Stimulated activated naive CD8-positive, alpha-beta T cell treated with anti-CD3 and anti-CD28 coated beads, Interleukin-15, amount 100 ng/mL, for 72 hours (primary cell): ENCODE data around the gene ITGB2.
"Not testable (repeated sequence)": the region's sequence is repeated elsewhere in the genome, so short reads cannot be mapped to it uniquely, and the experiment has no call there.

ENCODE experiments used
- ATAC-seq: fragments of 150-1000 bp; cut with Tn5 transposase; 2 replicates; pipeline ENCODE4 v1.10.0; 2021; ENCODE audit warnings: mild to moderate bottlenecking, moderate library complexity
- DNase-seq, 2 donors: peaks; one replicate each; pipeline ENCODE4 v3.0.0; 2021 to 2022
- H3K27ac Mint-ChIP-seq, 2 donors: one replicate each; pipeline ENCODE4 v1.8.0; 2022; ENCODE audit warnings: mild to moderate bottlenecking in 2 of 2, mixed read lengths in 2 of 2, moderate library complexity in 2 of 2
- H3K27me3 Mint-ChIP-seq: one replicate; pipeline ENCODE4 v1.8.0; 2022; ENCODE audit warnings: mixed read lengths
- H3K4me1 Mint-ChIP-seq: one replicate; pipeline ENCODE4 v1.8.0; 2022; ENCODE audit warnings: mild to moderate bottlenecking, mixed read lengths
- H3K4me3 Mint-ChIP-seq, 2 donors: one replicate each; pipeline ENCODE4 v1.8.0; 2022; ENCODE audit warnings: mild to moderate bottlenecking in 2 of 2, mixed read lengths in 2 of 2, moderate library complexity in 1 of 2
- H3K9me3 Mint-ChIP-seq, 2 donors: one replicate each; pipeline ENCODE4 v1.8.0; 2022; ENCODE audit warnings: mixed read lengths in 2 of 2

ITGB2 gene

DNA sequence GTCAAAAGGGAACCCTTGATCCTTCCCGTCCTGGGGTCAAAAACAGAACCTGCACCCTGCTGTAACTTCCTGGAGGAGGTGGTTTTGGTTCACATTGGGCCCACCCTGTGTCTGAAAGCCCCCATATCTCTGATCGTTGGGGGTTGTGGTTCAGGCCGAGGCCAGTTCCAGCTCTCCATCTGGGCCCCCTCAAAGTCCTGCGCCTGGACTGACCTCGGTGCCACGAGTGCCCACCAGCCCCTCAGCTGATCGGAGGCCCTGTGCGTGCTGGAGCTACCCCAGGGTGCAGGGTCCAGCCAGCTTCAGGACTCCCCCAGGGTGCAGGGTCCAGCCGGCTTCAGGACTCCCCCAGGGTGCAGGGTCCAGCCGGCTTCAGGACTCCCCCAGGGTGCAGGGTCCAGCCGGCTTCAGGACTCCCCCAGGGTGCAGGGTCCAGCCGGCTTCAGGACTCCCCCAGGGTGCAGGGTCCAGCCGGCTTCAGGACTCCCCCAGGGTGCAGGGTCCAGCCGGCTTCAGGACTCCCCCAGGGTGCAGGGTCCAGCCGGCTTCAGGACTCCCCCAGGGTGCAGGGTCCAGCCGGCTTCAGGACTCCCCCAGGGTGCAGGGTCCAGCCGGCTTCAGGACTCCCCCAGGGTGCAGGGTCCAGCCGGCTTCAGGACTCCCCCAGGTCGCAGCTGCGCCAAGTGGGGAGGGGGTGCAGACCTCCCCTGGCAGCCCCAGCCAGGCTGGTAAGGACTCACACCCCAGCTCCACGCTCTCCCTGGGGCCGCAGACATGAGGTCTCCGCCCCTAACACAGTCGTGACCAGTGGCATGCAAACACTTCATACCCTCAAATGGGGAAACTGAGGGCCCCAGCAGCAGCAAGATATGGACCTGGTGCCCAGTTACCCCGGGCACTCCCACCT lies 7.9 kb downstream of the ITGB2 start:
- H3K27me3 Mint-ChIP-seq, DNase-seq, ATAC-seq, H3K9me3 Mint-ChIP-seq: not testable (repeated sequence)
- Mint-ChIP-seq H3K4me1 (peaks cover 100% of the 10 kb centered on the region), H3K4me3 (peak overlapping the region; percentile 82 to 90), H3K27ac (peak overlapping the region; percentile 98)

DNA sequence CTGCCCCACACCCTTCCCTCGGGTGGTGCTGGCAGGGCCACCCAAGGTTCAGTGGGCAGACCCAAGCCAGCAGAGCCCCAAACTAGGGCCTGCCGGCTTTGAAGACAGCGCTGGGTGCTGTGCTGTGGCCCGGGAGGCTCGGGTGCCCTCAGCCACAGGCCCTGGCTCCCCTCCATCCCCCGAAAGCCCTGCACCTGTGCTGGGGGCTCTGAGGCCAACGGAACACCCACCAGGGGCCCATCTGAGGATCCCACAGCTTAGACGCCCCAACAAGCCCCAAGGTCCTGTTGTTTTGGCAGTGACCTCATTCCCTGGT lies 8.6 kb downstream of the ITGB2 start:
- DNase-seq (no peak), ATAC-seq (no peak)
- no peaks in the 10 kb centered on the region for H3K9me3 Mint-ChIP-seq
- peaks cover 98% of the 10 kb centered on the region for H3K4me1 Mint-ChIP-seq
- H3K4me3 Mint-ChIP-seq, result peak overlapping the region; percentile 82 to 90
- no peaks in the 10 kb centered on the region for H3K27me3 Mint-ChIP-seq
- H3K27ac Mint-ChIP-seq, result peak overlapping the region; percentile 98

DNA sequence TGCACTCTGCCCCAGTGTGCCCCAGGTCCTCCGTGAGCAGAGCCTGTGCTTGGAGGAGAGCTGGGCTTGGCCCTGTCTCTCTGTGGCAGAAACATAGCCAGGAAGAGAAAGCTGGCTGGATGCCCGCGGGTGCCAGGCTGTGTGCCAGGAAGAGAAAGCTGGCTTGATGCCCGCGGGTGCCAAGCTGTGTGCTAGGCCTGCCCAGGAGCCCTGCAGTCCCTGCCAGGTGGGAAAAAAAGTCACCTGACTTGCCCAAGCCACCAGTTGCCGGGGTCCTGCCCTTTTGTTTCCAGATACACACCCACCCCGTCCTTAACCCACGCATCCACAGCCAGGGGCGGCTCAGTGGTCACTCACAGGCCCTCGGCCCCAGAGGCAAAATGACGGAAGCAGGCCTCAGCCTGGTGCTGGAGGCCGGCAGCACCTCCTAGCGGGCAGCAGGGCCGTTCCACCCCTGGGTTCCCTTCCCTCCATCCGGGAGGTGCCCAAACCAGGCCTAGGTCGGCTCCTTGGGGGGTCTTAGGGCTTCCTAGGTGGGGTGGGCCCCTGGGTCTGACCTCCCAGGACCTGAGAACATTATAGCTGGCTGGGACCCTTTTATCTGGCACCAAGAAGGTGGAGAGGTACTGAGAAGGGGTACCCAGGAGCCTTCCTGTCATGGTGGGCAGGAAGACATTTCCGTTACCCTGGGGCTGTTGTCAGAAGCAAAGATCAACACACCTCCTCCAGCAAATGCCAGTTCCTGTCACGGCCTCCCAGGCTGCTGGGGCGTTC lies 9.1 kb downstream of the ITGB2 start:
- Mint-ChIP-seq H3K27me3 (no peaks in the 10 kb centered on the region), H3K4me3 (peak overlapping the region; percentile 82 to 90), H3K27ac (peak overlapping the region; percentile 98), H3K9me3 (no peaks in the 10 kb centered on the region), H3K4me1 (peaks cover 94% of the 10 kb centered on the region)
- peak; percentile 73 for ATAC-seq
- peak; percentile 72 to 79 for DNase-seq

- H3K9me3 Mint-ChIP-seq, result no peaks in the 10 kb centered on the region
- peaks cover 94% of the 10 kb centered on the region for H3K4me1 Mint-ChIP-seq
- H3K4me3 Mint-ChIP-seq, result peak overlapping the region; percentile 82 to 90
- ATAC-seq, result no peak
- H3K27ac Mint-ChIP-seq, result peak overlapping the region; percentile 98
- DNase-seq, result no peak
- H3K27me3 Mint-ChIP-seq, result no peaks in the 10 kb centered on the region
Measured at GRCh38 chr21:44911068-44911383, 9.7 kb downstream of the ITGB2 start.

DNA sequence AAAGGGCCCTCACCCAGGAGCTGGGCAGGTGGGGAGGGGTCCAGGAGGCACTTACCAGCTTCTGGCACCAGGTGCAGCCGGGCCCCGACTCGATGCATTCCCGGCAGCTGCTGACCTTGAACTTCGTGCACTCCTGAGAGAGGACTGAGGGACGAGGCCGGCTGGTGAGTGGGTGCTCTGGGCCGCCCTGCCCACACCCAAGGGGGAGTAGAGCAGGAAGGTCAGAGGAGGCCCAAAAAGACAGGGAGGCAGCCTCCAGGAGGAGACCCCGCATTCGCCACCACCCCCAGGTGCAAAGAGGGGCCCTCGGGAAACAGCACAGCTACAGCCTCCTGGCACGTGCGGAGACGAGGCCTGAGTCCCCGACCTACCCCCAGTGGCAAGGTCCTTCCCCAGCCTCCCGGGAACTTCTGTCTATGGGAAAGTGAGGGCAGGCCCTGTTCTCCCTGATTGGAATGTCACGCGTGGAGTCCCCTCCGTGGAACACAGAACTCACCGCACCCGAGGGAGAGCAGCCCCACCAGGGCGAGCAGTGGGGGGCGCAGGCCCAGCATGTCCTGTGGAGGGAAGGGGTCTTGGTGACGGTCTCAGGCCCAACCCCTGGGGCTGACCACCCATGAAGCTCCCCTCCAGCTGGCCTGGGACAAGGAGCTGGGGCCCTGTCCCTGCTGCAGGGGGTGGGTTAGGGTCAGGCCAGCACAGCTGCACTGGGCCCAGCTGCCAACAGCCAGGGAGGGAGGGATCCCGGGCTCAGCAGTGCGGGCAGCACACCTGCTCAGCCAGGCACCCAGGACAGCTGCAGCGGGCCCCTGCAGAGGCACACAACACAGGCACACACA lies 10.3 kb downstream of the ITGB2 start:
- ATAC-seq, result no peak
- peak overlapping the region in 1 of 2 donors; percentile 86 for H3K27ac Mint-ChIP-seq
- H3K4me3 Mint-ChIP-seq, result peak overlapping the region; percentile 82 to 90
- no peaks in the 10 kb centered on the region for H3K27me3 Mint-ChIP-seq
- no peaks in the 10 kb centered on the region for H3K9me3 Mint-ChIP-seq
- peaks cover 93% of the 10 kb centered on the region for H3K4me1 Mint-ChIP-seq
- no peak for DNase-seq

DNA sequence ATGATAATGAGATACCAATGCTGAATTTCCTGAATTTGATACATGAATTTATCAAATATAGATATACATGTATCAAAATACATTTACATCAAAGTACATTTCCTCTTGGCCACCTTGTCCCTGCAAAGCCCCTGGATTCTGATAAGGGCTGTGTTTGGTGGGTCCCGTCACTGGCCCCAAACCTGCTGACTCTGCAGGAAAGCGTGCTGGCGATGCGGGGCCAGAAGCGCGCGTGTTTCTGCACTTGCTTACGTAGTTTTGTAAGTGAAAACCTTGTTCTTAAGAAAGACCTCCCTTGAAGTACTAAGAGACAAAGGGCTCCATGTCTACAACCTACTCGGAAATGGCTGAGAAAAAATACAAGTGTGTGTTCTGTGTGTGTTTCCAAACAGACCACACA lies 11.0 kb downstream of the ITGB2 start:
- Mint-ChIP-seq H3K27me3 (no peaks in the 10 kb centered on the region), H3K9me3 (no peaks in the 10 kb centered on the region), H3K4me1 (peaks cover 86% of the 10 kb centered on the region), H3K27ac (peak overlapping the region; percentile 19 to 90), H3K4me3 (peak overlapping the region; percentile 39 to 90)
- ATAC-seq (no peak), DNase-seq (no peak)

- Mint-ChIP-seq H3K9me3 (no peaks in the 10 kb centered on the region), H3K4me3 (peak overlapping the region; percentile 1 to 57), H3K27ac (no peak overlapping the region), H3K27me3 (no peaks in the 10 kb centered on the region), H3K4me1 (peaks cover 83% of the 10 kb centered on the region)
- no peak for ATAC-seq
- DNase-seq, result no peak
Measured at GRCh38 chr21:44908908-44909307, 11.8 kb downstream of the ITGB2 start.

GRCh38 chr21:44907966-44908895 lies 12.5 kb downstream of the ITGB2 start:
- no peaks in the 10 kb centered on the region for H3K27me3 Mint-ChIP-seq
- DNase-seq (no peak), ATAC-seq (no peak)
- peaks cover 76% of the 10 kb centered on the region for H3K4me1 Mint-ChIP-seq
- peak overlapping the region; percentile 32 for H3K4me3 Mint-ChIP-seq
- no peaks in the 10 kb centered on the region for H3K9me3 Mint-ChIP-seq
- H3K27ac Mint-ChIP-seq, result peak overlapping the region; percentile 11 to 86

DNA sequence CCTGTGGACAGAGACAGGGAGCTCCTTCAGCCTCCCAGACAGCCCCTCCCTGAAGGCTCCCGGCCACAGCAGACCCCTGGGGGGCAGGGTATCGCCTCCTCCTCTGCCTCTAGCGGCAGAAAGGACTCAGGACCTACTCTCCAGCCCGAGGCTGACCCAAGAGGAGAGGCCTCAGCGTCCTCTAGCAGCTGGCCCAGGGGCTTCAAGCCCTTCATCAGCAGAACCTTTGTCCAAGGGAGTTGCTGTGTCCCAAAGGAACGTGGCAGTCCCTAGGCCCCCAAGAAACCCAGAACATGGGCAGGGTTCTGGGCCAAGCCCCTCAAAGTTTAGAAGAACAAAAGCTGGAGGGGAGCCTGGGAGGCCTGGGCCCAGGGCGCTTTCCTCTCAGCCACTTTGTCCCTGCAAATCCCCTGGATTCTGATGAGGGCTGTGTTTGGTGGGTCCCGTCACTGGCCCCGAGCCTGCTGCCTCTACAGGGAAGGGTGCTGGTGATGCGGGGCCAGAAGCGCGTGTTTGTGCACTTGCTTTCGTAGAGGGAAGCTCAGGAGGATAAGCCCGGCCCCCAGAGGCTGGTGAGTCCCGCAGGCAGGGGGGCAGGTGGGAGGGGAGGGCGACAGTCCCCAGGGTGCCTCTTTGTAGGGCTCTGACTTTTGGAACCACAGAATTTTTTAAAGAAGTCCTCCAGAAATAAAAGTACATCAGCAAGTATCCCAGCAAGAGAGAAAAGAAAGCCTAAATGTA lies 13.3 kb downstream of the ITGB2 start:
- Mint-ChIP-seq H3K4me1 (peaks cover 74% of the 10 kb centered on the region), H3K9me3 (no peaks in the 10 kb centered on the region), H3K4me3 (peak overlapping the region; percentile 32), H3K27me3 (no peaks in the 10 kb centered on the region), H3K27ac (peak overlapping the region in 1 of 2 donors; percentile 86)
- ATAC-seq (no peak), DNase-seq (no peak)

DNA sequence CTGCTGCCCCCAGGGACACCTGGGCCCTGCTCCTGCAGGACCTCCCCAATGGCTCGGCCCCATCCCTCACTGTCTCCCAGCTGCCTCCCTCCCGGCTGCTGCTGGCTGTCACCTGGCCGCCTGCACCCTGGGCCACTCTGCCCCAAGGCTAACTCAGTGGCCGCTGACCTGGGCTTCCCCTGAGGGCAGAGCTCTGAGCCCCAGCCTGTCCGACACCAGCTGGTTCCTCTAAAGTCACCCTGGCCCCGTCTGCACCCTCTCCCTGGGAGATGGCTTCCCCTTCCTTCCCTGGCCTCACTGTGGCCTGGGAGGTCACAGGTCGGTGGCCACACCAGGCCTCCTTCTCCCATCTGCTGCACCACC lies 15.0 kb downstream of the ITGB2 start:
- Mint-ChIP-seq H3K9me3 (no peaks in the 10 kb centered on the region), H3K27me3 (no peaks in the 10 kb centered on the region), H3K27ac (peak overlapping the region in 1 of 2 donors; percentile 33), H3K4me3 (no peak overlapping the region), H3K4me1 (peaks cover 57% of the 10 kb centered on the region)
- DNase-seq (no peak), ATAC-seq (no peak)

DNA sequence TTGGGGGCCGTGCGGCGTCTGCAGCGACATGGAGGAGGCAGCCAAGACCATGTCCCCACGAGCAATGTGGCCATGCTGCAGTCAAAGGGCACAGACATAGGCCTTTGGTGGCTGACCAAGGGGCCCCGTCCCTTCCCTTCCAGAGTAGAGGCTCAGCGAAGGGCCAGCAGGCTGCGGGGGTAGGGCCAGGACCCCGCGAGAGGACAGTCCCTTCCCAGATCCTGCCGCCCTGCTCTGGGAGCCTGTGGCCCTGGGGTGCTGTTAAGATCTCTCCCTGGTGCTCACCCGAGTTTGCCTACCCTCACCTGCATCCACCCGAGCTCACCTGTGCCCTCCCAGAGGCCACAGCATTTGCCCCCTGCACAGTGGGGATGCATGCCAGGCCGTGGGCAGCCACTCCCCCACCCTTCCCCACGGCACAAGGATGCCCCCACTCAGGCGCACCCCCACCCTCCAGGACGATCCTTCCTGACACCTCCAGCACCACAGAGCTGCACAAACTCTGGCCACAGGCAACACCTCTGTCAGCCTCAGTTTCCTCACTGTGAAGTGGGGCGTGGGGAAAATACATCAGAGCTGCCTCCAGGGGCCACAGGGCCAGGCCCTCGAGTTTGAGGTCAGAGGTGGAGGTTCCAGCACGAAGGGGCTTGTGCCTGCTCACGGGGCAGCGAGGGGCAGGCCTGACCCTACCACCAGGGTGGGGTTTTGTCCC lies 15.5 kb downstream of the ITGB2 start:
- Mint-ChIP-seq H3K4me1 (peaks cover 52% of the 10 kb centered on the region), H3K27me3 (no peaks in the 10 kb centered on the region), H3K27ac (no peak overlapping the region), H3K4me3 (no peak overlapping the region), H3K9me3 (no peaks in the 10 kb centered on the region)
- ATAC-seq, result no peak
- no peak for DNase-seq

DNA sequence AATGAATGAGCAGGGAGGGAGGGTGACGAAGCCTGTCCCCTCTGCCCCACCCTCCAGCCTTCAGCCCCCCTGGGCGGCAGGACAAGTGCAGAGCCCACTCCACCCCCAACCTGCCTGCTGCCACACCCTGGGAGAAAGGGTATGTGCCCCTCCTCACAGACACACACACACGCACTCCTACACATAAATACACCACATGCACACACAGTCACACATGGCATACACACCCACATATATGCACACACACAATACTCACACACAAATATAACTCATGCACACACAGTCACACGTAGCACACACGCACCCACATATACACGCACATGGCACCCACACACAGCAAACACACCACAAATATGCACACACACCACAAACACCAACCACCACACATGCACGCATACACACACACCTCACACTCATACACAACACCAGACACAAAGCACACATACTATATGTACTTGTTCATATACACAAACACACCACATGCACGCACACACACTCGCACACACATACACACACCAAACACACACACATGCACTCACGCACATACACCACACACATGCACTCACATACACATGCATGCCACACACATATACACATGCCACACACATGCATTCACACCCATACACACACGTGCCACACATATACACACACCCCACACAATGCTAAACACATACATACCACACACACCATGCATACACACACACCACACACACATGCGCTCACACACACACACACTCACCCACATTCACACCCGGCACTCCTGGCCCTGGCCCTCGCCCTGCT lies 16.4 kb downstream of the ITGB2 start:
- Mint-ChIP-seq H3K27ac (no peak overlapping the region), H3K27me3 (no peaks in the 10 kb centered on the region), H3K9me3 (no peaks in the 10 kb centered on the region), H3K4me1 (peaks cover 43% of the 10 kb centered on the region), H3K4me3 (no peak overlapping the region)
- DNase-seq (no peak), ATAC-seq (no peak)

GRCh38 chr21:44903689-44904088 lies 17.0 kb downstream of the ITGB2 start:
- ATAC-seq, result no peak
- H3K4me3 Mint-ChIP-seq, result no peak overlapping the region
- peaks cover 37% of the 10 kb centered on the region for H3K4me1 Mint-ChIP-seq
- H3K27me3 Mint-ChIP-seq, result no peaks in the 10 kb centered on the region
- DNase-seq, result no peak
- H3K9me3 Mint-ChIP-seq, result no peaks in the 10 kb centered on the region
- no peak overlapping the region for H3K27ac Mint-ChIP-seq
